ENCODE measurements around the gene TNNC2. TPM values are rescaled to one million over a fixed set of nuclear protein-coding genes. Genes with fewer than 3 reads are reported as not detected.

Gene TNNC2
- total and polyA plus RNA-seq, 2 of the 13 experiments (the other 11 are each of a cell fraction or from before 2014, with no cell fraction given), result 1.8 to 4.7 TPM

- TF ChIP-seq HNF1B (CRISPR knock-in tag; IDR thresholded peaks at IDR 0.05) (no peak), ZFX (CRISPR knock-in tag; IDR thresholded peaks at IDR 0.05; ENCODE audit: low read depth) (peak; percentile 98), ZNF276 (CRISPR knock-in tag; IDR thresholded peaks at IDR 0.05; ENCODE audit: low read depth) (peak; percentile 17; the same call in 1 of the 2 replicates), SIN3B (IDR thresholded peaks at IDR 0.05; ENCODE audit: low read length) (no peak), NFAT5 (CRISPR knock-in tag; IDR thresholded peaks at IDR 0.05) (peak; percentile 82; the same call in 1 of the 2 replicates), NCOR1 (IDR thresholded peaks at IDR 0.05; ENCODE audit: borderline replicate concordance, low read length) (peak; percentile 46; the same call in 1 of the 2 replicates), ZSCAN12 (CRISPR knock-in tag; IDR thresholded peaks at IDR 0.05) (0 out of 2 replicates have a peak, but pooled peaks have one; percentile 13), ZBTB42 (CRISPR knock-in tag; IDR thresholded peaks at IDR 0.05) (no peak), ZBTB7B (CRISPR knock-in tag; IDR thresholded peaks at IDR 0.05) (0 out of 2 replicates have a peak, but pooled peaks have one; percentile 69), RCOR2 (CRISPR knock-in tag; IDR thresholded peaks at IDR 0.05) (peak; percentile 16; the same call in 1 of the 2 replicates), CHD2 (IDR thresholded peaks at IDR 0.05; ENCODE audit: low read depth, low read length) (peak; percentile 80), IKZF1 (IDR thresholded peaks at IDR 0.05) (no peak), THAP11 (CRISPR knock-in tag; IDR thresholded peaks at IDR 0.05) (peak; percentile 55), CSRNP2 (CRISPR knock-in tag; conservative IDR thresholded peaks at IDR 0.05; ENCODE audit: low read depth) (no peak), PLSCR1 (CRISPR knock-in tag; IDR thresholded peaks at IDR 0.05; ENCODE audit: borderline replicate concordance) (no peak), TCF12 (IDR thresholded peaks at IDR 0.05) (no peak), TCF12 (CRISPR knock-in tag; IDR thresholded peaks at IDR 0.05) (0 out of 2 replicates have a peak, but pooled peaks have one; percentile 18), POLR2A (IDR thresholded peaks at IDR 0.05; ENCODE audit: insufficient read depth in 1 of 2, low read depth in 2 of 2, low read length in 2 of 2) (peak; percentile 83 to 89; a peak in 3 of 4 replicates), MED1 (CRISPR knock-in tag; IDR thresholded peaks at IDR 0.05) (peak; percentile 53)
Measured at GRCh38 chr20:45833030-45833882, 6.1 kb upstream of the TNNC2 start, which contains the start of gene SNX21 (continued).
